NB4 (cell line): ENCODE results near the gene NFAT5.

Source experiments
- CTCF ChIP-seq: IDR thresholded peaks from one replicate; pipeline ENCODE4 v1.5.1; 2012; ENCODE audit warnings: low read depth, low read length
- MAX ChIP-seq: IDR thresholded peaks from 2 replicates; pipeline ENCODE4 v1.6.1; 2011; ENCODE audit warnings: low read depth, low read length
- MYC ChIP-seq: IDR thresholded peaks from 2 replicates; pipeline ENCODE4 v1.6.1; 2011; ENCODE audit warnings: low read depth, low read length
- POLR2A ChIP-seq: IDR thresholded peaks from 2 replicates; pipeline ENCODE4 v1.6.1; 2011; ENCODE audit warnings: mild to moderate bottlenecking; ENCODE audit not compliant: insufficient read length; ENCODE audit errors: extremely low read depth

GRCh38 chr16:69613378-69614154 lies 47.8 kb downstream of the NFAT5 start:
- TF ChIP-seq MAX, result no peak
- no peak for TF ChIP-seq MYC
- no peak for TF ChIP-seq CTCF
- TF ChIP-seq POLR2A, result no peak
